Smooth muscle cell (in vitro differentiated cells): ENCODE results near the gene HOXC9. TPM values are rescaled to one million over a fixed set of nuclear protein-coding genes. Genes with fewer than 3 reads are reported as not detected.

Experiments used
- DNase-seq: peaks from one replicate; lab custom pipeline; 2025; ENCODE audit not compliant: unreplicated experiment; lab: John Stamatoyannopoulos, UW
- H2AFZ ChIP-seq: fragments of 200-600 bp; sonication (generic); 2 replicates; pipeline ENCODE4 v1.6.0; 2016; ENCODE audit warnings: antibody characterized with exemption, low read depth, mild to moderate bottlenecking
- H3F3A ChIP-seq: fragments of 200-600 bp; sonication (generic); 2 replicates; pipeline ENCODE4 v1.6.0; 2017; ENCODE audit warnings: antibody characterized with exemption, low read depth
- H3K27ac ChIP-seq: fragments of 200-600 bp; sonication (generic); 2 replicates; pipeline ENCODE4 v1.5.1; 2016; ENCODE audit warnings: low read depth, mild to moderate bottlenecking
- H3K27me3 ChIP-seq: fragments of 200-600 bp; sonication (generic); 2 replicates; pipeline ENCODE4 v1.6.1; 2016; ENCODE audit warnings: low read depth, mild to moderate bottlenecking
- H3K36me3 ChIP-seq: fragments of 200-600 bp; sonication (generic); 2 replicates; pipeline ENCODE4 v1.5.1; 2016; ENCODE audit warnings: low read depth
- H3K4me1 ChIP-seq: fragments of 200-600 bp; sonication (generic); 2 replicates; pipeline ENCODE4 v1.5.1; 2016; ENCODE audit warnings: low read depth
- H3K4me2 ChIP-seq: fragments of 200-600 bp; sonication (generic); 2 replicates; pipeline ENCODE4 v1.6.0; 2016; ENCODE audit warnings: mild to moderate bottlenecking
- H3K4me3 ChIP-seq: fragments of 200-600 bp; sonication (generic); 2 replicates; pipeline ENCODE4 v1.5.1; 2016; ENCODE audit warnings: mild to moderate bottlenecking
- H3K79me2 ChIP-seq: fragments of 200-600 bp; sonication (generic); 2 replicates; pipeline ENCODE4 v1.6.0; 2016; ENCODE audit warnings: low read depth, mild to moderate bottlenecking
- H3K9ac ChIP-seq: fragments of 200-600 bp; sonication (generic); 2 replicates; pipeline ENCODE4 v1.6.0; 2016; ENCODE audit warnings: low read depth
- H3K9me3 ChIP-seq: fragments of 200-600 bp; sonication (generic); replicated peaks from 2 replicates; pipeline ENCODE4 v1.5.1; 2016; ENCODE audit warnings: low read depth
- H4K20me1 ChIP-seq: fragments of 200-600 bp; sonication (generic); 2 replicates; pipeline ENCODE4 v1.6.0; 2016; ENCODE audit warnings: low read depth
- CTCF ChIP-seq: fragments of 200-600 bp; sonication (generic); IDR thresholded peaks from 2 replicates; pipeline ENCODE4 v1.5.1; 2017; ENCODE audit warnings: borderline replicate concordance, mild to moderate bottlenecking, antibody characterized with exemption; ENCODE audit not compliant: insufficient read depth, poor library complexity, severe bottlenecking
- WGBS: methylation state at CpG from one replicate; pipeline ENCODE4 v1.1.7; 2016; ENCODE audit warnings: low lambda C conversion rate; 5-methylcytosine and 5-hydroxymethylcytosine counted together
- polyA plus RNA-seq: library from polyadenylated mRNA; unstranded; fragments of >200 nt; fragmentation: Nextera tagmentation; extraction: Ambion mirVana; gene quantifications from 2 replicates; pipeline ENCODE4 v1.2.1, GENCODE V29; 2016
- total RNA-seq: library from RNA; depleted of rRNA; stranded (reverse); fragments of >200 nt; gene quantifications from 2 replicates; pipeline ENCODE4 v1.2.3, GENCODE V29; 2014

Gene HOXC9
- total and polyA plus RNA-seq, 2 experiments from 2014 or later = 1.2 to 2.7 TPM

DNA sequence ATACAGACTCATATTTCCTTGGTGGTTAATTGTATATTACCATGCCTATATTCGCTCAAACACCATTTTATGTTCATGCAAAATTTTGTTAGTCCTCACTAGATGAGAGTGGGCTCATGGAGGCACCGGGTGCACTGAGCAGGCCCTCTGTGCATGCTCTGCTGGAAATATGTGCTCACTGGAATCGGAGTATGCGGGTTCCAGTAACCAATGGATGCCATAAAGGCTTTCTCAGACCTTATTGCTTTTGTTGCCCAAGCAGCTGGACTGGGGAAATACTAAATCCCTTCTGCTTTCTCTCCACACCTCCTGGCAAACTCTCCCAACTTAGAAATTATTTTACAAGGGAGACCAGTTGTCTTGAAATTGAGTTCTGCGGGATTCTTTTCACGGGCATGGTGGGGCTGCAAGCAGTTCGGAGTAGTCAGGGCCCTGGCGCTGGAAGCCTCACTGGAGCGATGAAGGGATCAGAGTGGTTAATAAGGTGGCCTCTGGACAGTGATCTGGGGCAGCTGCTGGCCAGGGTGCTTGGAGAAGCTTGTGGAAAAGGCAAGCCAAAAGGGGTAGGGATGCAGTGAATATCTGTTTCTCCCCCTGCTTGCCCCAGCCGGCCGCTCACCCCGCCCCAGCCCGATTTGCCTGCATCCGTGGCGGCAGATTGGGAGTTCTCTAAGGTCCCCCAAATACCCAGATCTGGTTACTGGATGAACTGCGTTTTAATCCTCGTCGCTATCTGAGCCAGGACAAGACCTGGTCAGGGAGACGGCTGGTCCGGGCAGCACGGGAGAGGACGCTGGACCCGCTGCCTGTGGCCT lies 20.8 kb downstream of the HOXC9 start:
- no peak for TF ChIP-seq CTCF
- H3K4me3 ChIP-seq = peak overlapping the region; percentile 42
- 37% methylated on average over 23 of the region's 23 CpGs for WGBS
- peak overlapping the region; percentile 82 for H3K4me2 ChIP-seq
- H3K9me3 ChIP-seq = no peaks in the 10 kb centered on the region
- no peak overlapping the region for H3K9ac ChIP-seq
- no peaks in the 10 kb centered on the region for H3F3A ChIP-seq
- H3K36me3 ChIP-seq = no peaks in the 10 kb centered on the region
- peak overlapping the region; percentile 87 for H3K27ac ChIP-seq
- peaks cover 36% of the 10 kb centered on the region for H3K79me2 ChIP-seq
- peaks cover 6% of the 10 kb centered on the region for H3K4me1 ChIP-seq
- no peak for DNase-seq
- no peak overlapping the region for H2AFZ ChIP-seq
- H4K20me1 ChIP-seq = no peaks in the 10 kb centered on the region
- H3K27me3 ChIP-seq = peaks cover 90% of the 10 kb centered on the region

DNA sequence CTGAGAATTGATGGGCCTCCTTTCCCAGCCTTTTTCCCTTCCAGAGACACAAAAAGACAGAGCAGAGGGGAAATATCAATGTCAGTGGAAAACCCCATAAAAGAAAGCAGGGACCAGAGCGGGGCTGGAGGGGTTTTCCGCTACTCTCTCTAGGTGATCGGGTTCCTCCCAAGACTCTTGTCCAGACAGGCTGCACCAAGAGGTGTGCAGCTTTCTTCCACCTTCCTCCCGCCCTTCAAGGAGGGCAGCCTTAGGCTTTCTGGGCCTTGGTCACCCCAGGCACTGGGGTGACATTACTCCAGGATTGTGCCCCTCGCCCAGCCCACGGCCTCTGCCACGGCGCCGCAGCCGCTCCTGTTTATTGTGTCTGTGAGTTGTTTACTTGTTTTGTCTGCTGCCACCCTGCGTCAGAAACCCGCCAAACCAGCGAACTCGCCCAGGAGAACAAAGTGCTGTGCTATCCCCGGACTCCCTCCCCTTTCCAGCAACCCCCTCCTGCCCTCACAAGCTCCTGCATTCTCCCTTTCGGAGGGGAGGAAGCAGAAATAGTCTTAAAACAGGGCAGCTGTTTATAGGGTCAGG lies 21.6 kb downstream of the HOXC9 start:
- Histone ChIP-seq H3K4me1 (peaks cover 6% of the 10 kb centered on the region), H3K79me2 (peaks cover 42% of the 10 kb centered on the region)

DNA sequence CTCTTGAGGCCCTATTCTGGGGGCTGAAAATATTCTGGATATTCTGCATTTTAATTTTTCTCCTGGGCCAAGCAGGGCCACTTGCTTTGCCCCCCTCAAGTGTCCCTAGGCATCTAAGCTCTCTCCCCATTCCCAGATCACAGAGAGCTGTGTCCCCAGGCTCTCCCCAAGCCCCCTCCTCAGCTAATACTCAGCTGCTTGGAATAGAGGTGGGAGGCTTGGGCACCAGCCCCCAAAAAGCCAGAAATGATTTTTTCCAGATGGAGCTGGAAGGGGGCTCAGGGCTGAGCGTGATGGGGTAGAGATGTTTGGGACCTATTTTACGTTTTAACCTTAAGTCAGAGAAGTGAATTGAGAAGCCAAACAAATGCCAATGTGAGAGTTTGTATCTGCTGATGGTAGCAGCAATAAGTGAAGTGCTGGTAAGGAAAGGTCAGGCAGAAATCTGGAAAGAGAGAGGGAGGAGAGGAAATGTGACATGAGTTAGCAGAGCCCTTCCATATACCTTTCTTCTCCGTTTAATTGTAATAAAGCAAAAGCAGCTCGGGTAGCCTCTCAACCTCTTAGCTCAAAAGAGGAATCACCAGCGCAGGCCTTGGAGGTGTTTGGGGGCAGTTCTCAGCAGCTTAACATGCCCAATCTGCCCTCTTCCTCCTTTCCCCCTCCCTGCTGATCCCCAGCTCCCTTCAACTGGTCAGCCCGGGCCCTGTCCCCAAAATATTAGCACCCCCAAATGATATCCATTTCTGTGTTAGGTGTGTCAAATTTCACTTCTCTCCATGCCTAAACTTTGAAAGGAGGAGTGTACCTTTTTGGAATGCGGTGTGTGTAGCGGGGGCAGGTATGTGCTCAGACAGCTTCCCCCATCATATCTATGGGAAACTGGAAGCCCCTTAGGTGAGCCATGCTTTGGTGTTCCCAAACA lies 23.3 kb downstream of the HOXC9 start:
- H3K27me3 ChIP-seq = peaks cover 97% of the 10 kb centered on the region
- no peak overlapping the region for H3K4me3 ChIP-seq
- no peak for TF ChIP-seq CTCF
- no peaks in the 10 kb centered on the region for H3K9me3 ChIP-seq
- H2AFZ ChIP-seq = no peak overlapping the region
- H4K20me1 ChIP-seq = no peaks in the 10 kb centered on the region
- 30% methylated on average over 8 of the region's 8 CpGs for WGBS
- no peaks in the 10 kb centered on the region for H3K36me3 ChIP-seq
- DNase-seq = no peak
- no peaks in the 10 kb centered on the region for H3F3A ChIP-seq
- peaks cover 43% of the 10 kb centered on the region for H3K79me2 ChIP-seq
- H3K4me2 ChIP-seq = peak overlapping the region; percentile 37
- peaks cover 6% of the 10 kb centered on the region for H3K4me1 ChIP-seq
- H3K9ac ChIP-seq = no peak overlapping the region
- H3K27ac ChIP-seq = no peak overlapping the region

More for the DNA sequence above, 21.6 kb downstream of the HOXC9 start:
- Histone ChIP-seq H3K4me3 (peak overlapping the region; percentile 42), H3K4me2 (peak overlapping the region; percentile 82), H3K36me3 (no peaks in the 10 kb centered on the region), H4K20me1 (no peaks in the 10 kb centered on the region), H3F3A (no peaks in the 10 kb centered on the region), H3K27me3 (peaks cover 90% of the 10 kb centered on the region), H3K9ac (no peak overlapping the region), H2AFZ (no peak overlapping the region), H3K27ac (peak overlapping the region; percentile 87), H3K9me3 (no peaks in the 10 kb centered on the region)
- DNase-seq = no peak
- peak; percentile 11 for TF ChIP-seq CTCF
- WGBS = 10% methylated on average over 16 of the region's 16 CpGs
